ENCODE data around the gene PHF2.
"Not testable (repeated sequence)": the region's sequence is repeated elsewhere in the genome, so short reads cannot be mapped to it uniquely, and the experiment has no call there.

The PHF2 gene

GRCh38 chr9:93655621-93656425, 79.4 kb downstream of the PHF2 start:
- no peak for FAIRE-seq

DNA sequence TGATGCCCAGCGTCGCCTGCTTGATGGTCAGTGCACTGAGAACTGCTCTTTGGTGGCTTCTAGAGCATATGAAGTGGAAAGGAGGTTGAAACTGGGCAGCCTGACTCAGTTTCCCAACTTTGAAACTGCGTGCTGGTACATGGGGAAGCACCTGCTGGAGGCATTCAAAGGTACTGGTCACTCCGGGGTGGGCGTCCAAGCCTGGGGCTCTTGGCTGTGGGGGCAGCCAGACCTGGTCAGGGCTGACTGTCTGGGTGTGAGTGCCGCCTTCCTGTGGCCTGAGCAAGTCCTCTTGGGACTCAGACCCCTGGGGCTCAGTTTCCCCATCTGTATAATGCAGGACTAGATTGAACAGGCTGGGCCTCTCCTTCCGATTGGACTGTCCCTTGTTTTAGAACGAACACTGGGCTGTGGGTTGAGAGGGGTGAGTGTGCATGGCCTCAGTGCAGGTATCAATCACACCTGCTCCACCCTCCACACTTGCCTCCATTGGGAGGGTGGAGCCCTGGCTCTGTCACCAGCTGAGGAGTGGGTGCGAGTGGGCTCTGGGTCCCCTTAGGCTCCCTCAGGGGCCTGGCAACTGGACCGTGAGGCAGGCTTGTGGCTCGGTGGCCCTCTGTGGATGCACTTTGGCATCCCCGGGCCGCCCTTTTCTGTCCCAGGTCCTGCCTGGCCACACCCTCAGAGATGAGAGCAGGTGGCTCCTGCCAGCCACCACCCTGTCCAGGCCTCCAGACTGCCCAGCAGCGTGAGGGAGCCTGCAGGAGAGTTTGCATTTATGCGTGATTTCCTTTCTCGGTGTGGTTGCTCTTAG, 80.2 kb downstream of the PHF2 start:
- FAIRE-seq = no peak

DNA sequence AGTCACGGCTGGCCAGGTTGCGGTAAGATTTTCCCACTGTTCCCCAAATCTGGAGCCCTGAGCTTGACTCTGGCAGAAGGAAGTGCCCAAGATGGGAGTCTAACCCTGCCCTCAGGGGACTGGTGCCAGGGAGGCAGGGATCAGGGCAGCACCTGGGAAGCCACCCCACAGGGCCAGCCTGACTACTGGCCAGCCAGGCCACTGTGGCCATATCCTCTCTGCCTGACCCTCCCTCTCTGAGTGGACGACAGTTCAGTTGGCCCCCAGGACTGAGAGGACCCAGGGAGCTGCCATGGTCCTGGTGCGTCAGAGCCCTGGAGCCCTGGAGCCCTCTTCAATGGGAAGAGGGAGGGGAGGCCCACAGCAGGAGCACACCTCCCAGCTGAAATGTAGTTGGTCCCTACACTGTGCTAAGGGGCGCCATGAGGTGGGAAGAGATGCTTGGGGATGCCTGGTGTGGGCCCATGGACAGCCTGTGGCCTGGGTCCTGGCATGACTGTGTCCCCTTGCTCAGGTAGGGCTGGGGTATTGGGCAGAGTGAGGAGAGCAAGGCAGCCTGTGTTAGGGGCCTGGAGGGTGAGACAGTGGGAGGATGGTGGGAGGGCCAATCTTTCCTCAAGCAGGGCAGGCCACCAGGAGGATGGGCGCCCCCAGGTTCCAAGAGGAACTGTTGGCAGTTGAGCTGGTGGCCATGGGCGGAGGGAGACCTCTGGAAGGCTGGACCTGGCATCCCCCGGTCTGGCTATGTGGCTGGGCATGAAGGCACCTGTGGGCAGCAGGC, 81.1 kb downstream of the PHF2 start:
- no peak for FAIRE-seq

DNA sequence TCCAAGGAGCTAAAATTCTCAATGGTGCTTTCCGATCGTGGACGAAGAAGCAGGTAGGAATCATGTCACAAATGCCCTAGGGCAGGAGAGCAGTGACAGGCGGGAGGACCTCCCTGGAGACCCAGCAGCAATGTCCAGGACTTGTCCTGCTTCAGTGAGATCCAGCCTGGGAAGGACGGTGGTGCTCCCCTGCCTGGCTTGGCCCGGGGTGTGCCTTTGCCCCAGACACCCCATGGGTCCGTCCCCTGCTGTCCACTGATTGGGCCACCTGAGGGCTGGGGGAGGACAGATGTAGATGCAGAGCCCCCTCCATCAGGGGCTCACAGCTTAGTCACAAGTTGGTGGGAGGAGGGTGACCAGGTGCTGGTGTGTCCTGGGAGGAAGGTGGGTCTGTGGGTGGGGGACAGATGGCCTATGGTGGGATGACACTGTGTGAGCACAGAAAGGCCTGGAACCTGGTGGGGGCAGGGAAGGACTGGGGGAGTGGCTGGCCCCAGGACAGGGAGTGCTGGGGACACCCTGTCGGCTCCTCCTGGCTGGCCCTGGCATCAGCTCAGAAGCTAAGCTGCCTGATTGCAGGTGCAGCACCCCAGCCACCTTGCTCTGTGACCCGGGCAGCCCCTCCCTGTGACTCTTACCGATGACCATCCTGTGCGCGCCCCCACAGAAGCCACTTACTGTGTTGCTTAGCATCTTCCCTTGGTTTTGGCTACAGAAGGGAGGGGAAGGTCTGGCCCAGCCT, 82.0 kb downstream of the PHF2 start:
- no peak for FAIRE-seq

DNA sequence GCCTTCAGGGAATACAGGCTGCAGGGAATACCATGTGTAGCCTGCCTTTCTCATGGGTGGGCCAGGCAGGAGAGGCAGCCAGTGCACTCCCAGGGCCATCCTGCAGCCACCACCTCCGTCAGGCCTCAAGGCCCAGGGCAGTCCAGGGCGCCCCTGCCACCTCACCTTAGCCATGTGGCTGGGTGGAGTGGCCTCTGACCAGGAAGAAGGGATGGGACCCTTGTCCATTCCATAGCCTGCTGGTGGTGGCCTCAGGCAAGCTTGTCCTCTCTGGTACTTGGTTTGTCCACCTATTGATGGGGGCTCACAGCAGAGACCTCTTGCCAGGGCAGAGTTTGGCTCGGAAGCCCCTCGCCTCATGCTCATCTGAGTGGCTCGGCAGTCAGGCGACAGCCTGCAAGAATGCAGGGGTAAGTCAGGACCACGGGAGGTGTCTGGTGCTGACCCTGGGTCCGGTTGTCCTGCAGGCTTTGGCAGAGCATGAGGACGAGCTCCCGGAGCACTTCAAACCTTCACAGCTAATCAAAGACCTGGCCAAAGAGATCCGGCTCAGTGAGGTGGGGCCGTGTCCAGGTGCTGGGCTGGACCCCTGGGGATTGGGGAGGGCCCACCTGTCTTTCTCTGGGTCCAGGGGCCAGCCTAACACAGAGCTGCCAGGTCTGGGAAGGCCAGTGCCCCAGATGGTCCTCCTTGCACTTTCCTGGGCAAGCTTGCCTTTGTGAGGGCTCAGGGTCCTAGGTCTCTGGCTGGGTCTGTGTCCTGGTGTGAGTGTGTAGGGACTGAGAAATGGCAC, 82.9 kb downstream of the PHF2 start:
- FAIRE-seq = no peak

DNA sequence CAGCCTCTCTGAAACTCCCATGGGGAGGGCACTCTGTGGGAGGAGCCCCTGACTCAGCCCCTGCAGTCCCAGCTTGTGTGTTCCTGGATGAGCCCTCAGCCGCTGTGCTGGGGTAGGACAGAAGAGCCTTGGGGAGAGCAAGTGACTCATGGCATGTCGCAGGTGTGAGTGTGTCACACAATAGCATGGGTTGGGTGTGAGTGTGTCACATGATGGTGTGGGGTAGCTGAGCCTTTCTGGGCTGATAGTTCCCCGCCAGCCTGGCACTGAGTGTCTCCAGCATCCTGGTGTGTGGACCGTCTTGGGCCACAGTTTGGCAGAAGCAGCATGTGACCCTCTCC, 83.4 kb downstream of the PHF2 start:
- FAIRE-seq = no peak

DNA sequence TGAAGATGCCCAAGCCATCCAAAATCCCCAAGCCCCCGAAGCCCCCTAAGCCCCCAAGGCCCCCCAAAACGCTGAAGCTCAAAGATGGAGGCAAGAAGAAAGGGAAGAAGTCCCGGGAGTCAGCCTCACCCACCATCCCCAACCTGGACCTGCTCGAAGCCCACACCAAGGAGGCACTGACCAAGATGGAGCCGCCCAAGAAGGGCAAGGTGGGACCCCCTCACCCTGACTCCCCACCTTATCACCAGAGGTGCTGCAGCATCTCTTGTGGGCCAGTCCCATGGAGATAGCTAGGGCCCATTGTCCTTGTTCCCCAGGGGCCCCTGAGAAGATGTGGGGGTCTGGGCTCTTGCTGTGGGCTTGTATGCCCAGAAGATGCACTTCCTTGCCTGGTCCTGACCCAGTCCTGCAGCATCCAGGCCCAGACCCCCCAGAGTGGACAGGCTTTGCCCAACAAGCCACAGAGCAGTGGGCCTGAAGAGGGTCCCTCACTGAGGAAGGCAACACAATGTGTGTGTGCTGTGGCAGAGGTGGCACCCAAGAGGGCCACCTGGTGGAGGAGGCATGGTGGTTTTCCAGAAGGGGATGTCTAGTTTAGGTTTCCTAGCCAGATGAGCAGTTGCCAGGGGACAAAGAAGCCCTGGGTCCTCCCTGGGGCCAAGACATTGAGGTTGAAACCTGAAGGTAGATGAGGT, 84.1 kb downstream of the PHF2 start:
- no peak for FAIRE-seq

GRCh38 chr9:93661591-93661990, 85.2 kb downstream of the PHF2 start:
- no peak for FAIRE-seq

DNA sequence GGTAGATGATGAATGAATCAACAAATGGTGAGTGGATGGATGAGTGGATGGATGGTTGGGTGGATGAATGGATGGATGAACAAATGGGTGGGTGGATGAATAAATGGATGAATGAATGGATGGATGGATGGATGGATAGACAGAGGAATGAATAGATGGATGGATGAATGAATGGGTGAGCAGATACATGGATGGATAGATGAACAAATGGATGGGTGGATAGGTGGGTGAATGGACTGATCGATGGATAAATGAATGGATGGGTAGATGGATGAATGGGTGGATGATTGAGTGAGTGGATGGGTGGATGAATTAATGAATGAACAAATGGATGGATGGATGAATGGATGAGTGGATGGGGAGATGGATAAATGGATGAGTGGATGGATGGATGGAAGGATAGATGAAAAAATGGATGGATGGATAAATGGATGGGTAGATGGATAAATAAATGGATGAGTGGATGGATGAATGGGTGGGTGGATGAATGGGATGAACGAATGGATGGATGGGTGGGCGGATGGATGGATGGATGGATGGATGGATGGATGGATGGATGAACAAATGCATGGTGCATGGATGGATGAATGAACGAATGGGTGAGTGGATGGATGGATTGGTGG, 85.7 kb downstream of the PHF2 start:
- FAIRE-seq = no peak

- no peak for FAIRE-seq
Measured at GRCh38 chr9:93662952-93663572, 86.7 kb downstream of the PHF2 start.

DNA sequence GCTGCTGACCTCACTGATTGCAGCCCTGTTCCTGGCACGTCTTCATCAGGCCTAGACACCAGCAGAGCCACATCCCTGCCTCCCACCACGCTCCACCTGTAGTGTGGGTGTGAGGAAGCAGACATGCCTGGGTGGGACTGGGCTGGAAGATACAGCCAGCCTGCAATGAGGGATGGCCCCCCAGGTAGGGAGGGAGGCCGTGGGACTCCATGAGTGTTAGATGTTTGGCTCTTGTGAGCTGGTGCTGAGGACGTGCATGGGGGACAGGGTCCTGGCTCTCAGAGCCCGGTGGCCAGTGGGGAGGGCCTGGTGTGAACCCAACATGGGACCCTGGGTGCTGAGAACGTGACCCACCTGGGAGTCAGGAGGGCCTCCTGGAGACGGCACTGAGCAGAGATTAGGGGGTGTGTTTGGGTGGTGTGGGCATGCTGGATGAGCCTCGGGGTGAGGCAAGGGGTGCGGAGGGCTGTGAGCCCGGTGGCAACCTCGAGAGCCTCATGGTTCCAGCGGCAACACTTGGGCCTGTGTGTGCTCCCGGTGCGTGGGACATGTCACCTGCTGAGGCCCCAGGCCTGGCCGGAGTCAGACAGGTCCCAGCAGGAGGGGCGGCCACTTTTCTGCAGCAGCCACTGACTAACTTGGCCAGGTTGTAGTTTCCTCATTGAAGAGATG, 87.6 kb downstream of the PHF2 start:
- FAIRE-seq = no peak

DNA sequence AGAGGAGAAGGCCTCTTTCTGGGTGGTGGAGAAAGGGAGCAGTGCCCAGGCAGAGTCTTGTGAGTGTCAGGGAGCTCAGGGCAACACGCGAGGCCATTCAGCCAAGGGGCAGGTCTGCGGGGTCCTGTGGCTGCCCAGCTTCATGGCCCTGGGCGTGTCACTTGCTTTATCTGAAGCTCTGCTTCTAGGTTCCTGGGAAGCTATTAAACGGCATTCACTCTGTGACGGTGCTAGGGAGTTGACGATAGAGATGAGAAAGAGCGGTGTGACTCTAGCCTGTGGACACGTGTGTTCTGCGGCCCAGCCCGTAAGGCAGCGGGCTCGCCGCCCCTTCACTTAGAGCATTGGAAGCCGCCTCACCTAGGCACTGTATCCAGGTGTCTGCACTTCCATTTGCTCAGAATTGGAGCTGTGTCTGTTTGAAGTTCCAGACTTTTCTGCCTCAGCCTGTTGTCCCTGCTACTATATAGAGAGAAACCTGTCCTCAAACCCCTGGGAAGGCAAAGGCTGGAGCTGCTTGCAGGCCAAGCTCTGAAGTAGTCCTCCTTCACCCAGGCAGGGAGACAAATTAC, 88.3 kb downstream of the PHF2 start:
- no peak for FAIRE-seq

DNA sequence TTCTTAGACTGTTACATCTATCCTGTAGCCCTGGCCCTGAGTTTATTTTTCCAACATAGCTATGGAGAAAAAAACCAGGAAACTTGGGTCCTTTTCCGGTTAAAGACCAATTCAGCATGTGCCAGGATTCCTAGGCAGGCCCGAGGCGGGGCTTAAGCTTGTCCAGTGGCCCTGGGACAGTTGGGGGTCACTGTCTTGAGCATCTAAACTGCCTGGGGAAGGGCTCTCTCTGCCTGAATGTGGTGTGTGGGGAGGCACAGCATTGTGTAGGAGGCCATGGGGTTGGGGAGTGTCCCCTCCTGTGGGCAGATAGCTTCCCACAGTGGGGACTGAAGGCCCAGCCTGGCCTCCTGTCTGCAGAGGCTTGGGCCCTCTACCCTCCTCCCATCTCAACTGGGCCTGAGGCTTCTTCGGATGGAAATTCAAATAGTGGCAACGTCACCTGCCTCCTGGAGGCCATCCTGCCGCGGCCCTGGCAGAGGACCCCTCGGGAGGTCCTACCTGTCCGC, 88.8 kb downstream of the PHF2 start:
- no peak for FAIRE-seq

DNA sequence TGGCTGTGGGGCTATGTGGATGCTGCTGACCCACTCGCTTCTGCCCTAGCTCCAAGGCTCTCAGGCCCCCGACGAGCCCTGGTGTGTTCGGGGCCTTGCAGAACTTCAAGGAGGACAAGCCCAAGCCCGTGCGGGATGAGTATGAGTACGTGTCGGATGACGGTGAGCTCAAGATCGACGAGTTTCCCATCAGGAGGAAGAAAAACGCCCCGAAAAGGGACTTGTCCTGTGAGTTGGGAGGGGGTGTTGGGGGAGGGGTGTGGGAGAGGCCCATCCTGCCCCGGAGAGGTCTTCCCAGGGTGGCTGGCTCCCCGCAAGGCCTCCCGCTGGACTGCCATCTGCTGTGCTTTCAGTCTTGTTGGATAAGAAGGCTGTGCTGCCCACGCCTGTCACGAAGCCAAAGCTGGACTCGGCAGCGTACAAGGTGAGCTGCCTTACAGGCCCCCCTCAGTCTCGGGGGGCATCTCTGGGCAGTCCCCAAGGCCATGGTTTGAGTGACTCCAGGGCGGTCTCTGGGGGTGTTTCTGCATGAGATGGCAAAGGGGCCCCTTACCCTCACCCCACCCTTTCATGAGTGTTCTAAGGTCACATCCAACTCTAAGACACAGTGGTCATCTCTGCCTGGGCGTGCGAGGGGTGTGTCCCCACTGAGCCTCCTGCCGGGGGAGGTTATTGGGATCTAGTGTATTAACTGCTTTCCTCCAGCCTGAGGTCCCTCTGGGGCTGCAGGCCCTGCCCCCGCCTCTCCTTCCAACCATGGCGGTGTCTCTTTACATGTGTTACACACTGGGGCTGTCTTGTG, 89.5 kb downstream of the PHF2 start:
- no peak for FAIRE-seq

DNA sequence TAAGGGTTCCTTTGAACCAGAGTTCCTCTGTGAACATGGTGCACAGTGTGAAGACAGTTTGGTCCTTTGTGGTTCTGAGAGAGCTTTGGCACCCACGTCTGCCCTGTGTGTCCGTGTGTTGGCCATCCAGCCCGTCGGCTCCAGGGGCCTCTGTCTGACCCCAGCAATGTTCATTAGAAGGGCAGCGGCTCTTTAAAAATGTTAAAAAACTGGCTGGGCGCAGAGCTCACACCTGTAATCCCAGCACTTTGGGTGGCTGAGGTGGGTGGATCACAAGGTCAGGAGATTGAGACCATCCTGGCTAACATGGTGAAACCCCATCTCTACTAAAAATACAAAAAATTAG, 90.0 kb downstream of the PHF2 start:
- not testable (repeated sequence) for FAIRE-seq

DNA sequence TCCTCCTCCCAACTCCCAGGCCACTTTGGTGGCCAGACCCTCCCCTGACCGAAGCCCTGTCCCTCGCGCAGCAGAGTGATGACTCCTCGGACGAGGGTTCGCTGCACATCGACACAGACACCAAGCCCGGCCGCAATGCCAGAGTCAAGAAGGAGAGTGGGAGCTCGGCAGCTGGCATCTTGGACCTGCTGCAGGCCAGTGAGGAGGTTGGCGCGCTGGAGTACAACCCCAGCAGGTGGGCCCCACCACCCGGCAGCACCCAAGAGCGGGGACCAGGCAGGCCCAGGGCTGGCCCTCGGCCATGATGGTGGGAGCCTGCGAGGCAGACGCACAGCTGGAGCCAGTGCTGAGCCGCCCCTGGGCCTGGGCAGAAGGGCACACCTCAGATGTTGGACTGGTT, 90.6 kb downstream of the PHF2 start:
- FAIRE-seq = no peak

GRCh38 chr9:93667627-93668026, 91.2 kb downstream of the PHF2 start:
- no peak for FAIRE-seq

- FAIRE-seq = no peak
Measured at GRCh38 chr9:93668261-93668871, 92.0 kb downstream of the PHF2 start.

Measured in islet of Langerhans (tissue), 1 donor.